Neural progenitor cell (in vitro differentiated cells): ENCODE data around the gene C4A. TPM values are rescaled to one million over a fixed set of nuclear protein-coding genes. Genes with fewer than 3 reads are reported as not detected.

Source experiments
- DNase-seq: peaks from one replicate; pipeline ENCODE4 v3.0.0-alpha.2; 2016; ENCODE audit warnings: low spot score
- H2AFZ ChIP-seq: fragments of 200-600 bp; sonication (generic); replicated peaks from 2 replicates; pipeline ENCODE4 v1.6.1; 2016; ENCODE audit warnings: antibody characterized with exemption
- H3F3A ChIP-seq: fragments of 200-600 bp; sonication (generic); 2 replicates; pipeline ENCODE4 v1.6.1; 2016; ENCODE audit warnings: antibody characterized with exemption, low read depth
- H3K27ac ChIP-seq: fragments of 200-600 bp; sonication (generic); 2 replicates; pipeline ENCODE4 v1.5.1; 2016; ENCODE audit warnings: mild to moderate bottlenecking
- H3K27me3 ChIP-seq: fragments of 200-600 bp; sonication (generic); 2 replicates; pipeline ENCODE4 v1.6.1; 2016; ENCODE audit warnings: mild to moderate bottlenecking, moderate library complexity
- H3K36me3 ChIP-seq: fragments of 200-600 bp; sonication (generic); 2 replicates; pipeline ENCODE4 v1.5.1; 2016
- H3K4me1 ChIP-seq: fragments of 200-600 bp; sonication (generic); 2 replicates; pipeline ENCODE4 v1.6.1; 2016; ENCODE audit warnings: mixed run types
- H3K4me2 ChIP-seq: fragments of 200-600 bp; sonication (generic); 2 replicates; pipeline ENCODE4 v1.6.1; 2016
- H3K4me3 ChIP-seq: fragments of 200-600 bp; sonication (generic); 2 replicates; pipeline ENCODE4 v1.5.1; 2016
- H3K79me2 ChIP-seq: fragments of 200-600 bp; sonication (generic); 2 replicates; pipeline ENCODE4 v1.6.1; 2016; ENCODE audit warnings: low read depth
- H3K9ac ChIP-seq: fragments of 200-600 bp; sonication (generic); 2 replicates; pipeline ENCODE4 v1.6.1; 2016
- H3K9me3 ChIP-seq: fragments of 200-600 bp; sonication (generic); 2 replicates; pipeline ENCODE4 v1.5.1; 2016; ENCODE audit warnings: low read depth
- H4K20me1 ChIP-seq: fragments of 200-600 bp; sonication (generic); 2 replicates; pipeline ENCODE4 v1.6.1; 2016; ENCODE audit warnings: low read depth
- H3K27ac Mint-ChIP-seq: 3 replicates; pipeline ENCODE4 v1.8.0; 2021; ENCODE audit warnings: mixed read lengths
- H3K27me3 Mint-ChIP-seq: 2 replicates; pipeline ENCODE4 v1.8.0; 2022; ENCODE audit warnings: low read depth, mild to moderate bottlenecking, inconsistent platforms, moderate library complexity, mixed read lengths; ENCODE audit not compliant: insufficient read depth
- H3K36me3 Mint-ChIP-seq: 3 replicates; pipeline ENCODE4 v1.8.0; 2021; ENCODE audit warnings: mixed read lengths
- H3K4me1 Mint-ChIP-seq: 3 replicates; pipeline ENCODE4 v1.8.0; 2021; ENCODE audit warnings: mixed read lengths
- H3K4me3 Mint-ChIP-seq: 3 replicates; pipeline ENCODE4 v1.8.0; 2021; ENCODE audit warnings: mild to moderate bottlenecking, moderate library complexity, mixed read lengths
- H3K9me3 Mint-ChIP-seq: 3 replicates; pipeline ENCODE4 v1.8.0; 2020; ENCODE audit warnings: mixed read lengths
- EZH2 ChIP-seq: fragments of 200-600 bp; sonication (generic); IDR thresholded peaks from 2 replicates; pipeline ENCODE4 v1.6.1; 2017; ENCODE audit warnings: antibody characterized with exemption, mild to moderate bottlenecking, moderate library complexity
- EZH2phosphoT487 ChIP-seq: fragments of 200-600 bp; sonication (generic); IDR thresholded peaks from 2 replicates; pipeline ENCODE4 v1.6.1; 2017; ENCODE audit warnings: antibody characterized with exemption
- total RNA-seq: library from RNA; depleted of rRNA; stranded (reverse); fragments of >200 nt; gene quantifications from 2 replicates; pipeline ENCODE4 v1.2.3, GENCODE V29; 2015; ENCODE audit warnings: low replicate concordance
- TF ChIP-seq, protein P1 (sequence below): fragments of 200-600 bp; sonication (generic); IDR thresholded peaks from 2 replicates; pipeline ENCODE4 v1.5.1; 2017; ENCODE audit warnings: antibody characterized with exemption, mild to moderate bottlenecking

The C4A gene
- total RNA-seq, 1 donor from 2014 or later: 4.3 TPM

GRCh38 chr6:31970604-31971271, 11.1 kb upstream of the C4A start:
- Mint-ChIP-seq H3K4me1 (peaks cover 23% of the 10 kb centered on the region), H3K36me3 (peaks cover 35% of the 10 kb centered on the region), H3K27me3 (peaks cover 10% of the 10 kb centered on the region), H3K9me3 (peaks cover 4% of the 10 kb centered on the region), H3K4me3 (peak overlapping the region; percentile 88), H3K27ac (no peak overlapping the region)
- Histone ChIP-seq H2AFZ (no peak overlapping the region), H3K27ac (no peak overlapping the region), H3K4me1 (peaks cover 7% of the 10 kb centered on the region), H4K20me1 (no peaks in the 10 kb centered on the region), H3K9me3 (no peaks in the 10 kb centered on the region), H3K27me3 (no peaks in the 10 kb centered on the region), H3K4me3 (peak overlapping the region; percentile 68), H3K36me3 (no peaks in the 10 kb centered on the region), H3K9ac (peak overlapping the region; percentile 57), H3K4me2 (peak overlapping the region; percentile 82), H3F3A (peaks cover 24% of the 10 kb centered on the region), H3K79me2 (peaks cover 31% of the 10 kb centered on the region)
- no peak for DNase-seq
- TF ChIP-seq EZH2 (no peak), EZH2phosphoT487 (no peak)
- TF ChIP-seq, protein P1, sequence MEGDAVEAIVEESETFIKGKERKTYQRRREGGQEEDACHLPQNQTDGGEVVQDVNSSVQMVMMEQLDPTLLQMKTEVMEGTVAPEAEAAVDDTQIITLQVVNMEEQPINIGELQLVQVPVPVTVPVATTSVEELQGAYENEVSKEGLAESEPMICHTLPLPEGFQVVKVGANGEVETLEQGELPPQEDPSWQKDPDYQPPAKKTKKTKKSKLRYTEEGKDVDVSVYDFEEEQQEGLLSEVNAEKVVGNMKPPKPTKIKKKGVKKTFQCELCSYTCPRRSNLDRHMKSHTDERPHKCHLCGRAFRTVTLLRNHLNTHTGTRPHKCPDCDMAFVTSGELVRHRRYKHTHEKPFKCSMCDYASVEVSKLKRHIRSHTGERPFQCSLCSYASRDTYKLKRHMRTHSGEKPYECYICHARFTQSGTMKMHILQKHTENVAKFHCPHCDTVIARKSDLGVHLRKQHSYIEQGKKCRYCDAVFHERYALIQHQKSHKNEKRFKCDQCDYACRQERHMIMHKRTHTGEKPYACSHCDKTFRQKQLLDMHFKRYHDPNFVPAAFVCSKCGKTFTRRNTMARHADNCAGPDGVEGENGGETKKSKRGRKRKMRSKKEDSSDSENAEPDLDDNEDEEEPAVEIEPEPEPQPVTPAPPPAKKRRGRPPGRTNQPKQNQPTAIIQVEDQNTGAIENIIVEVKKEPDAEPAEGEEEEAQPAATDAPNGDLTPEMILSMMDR: no peak

- H3K27ac Mint-ChIP-seq: peak overlapping the region; percentile 96
These were observed 10.4 kb upstream of the C4A start for GRCh38 chr6:31971279-31971992.

GRCh38 chr6:31971993-31972708, 9.7 kb upstream of the C4A start, which contains the start of gene DXO:
Gene DXO (minus strand): TSS chr6:31972138. CDS start chr6:31971675, 463 bp downstream.
- H3K27ac ChIP-seq: peak within 1 kb of the TSS; percentile 96
- Mint-ChIP-seq H3K9me3 (peaks cover 7% of the 10 kb centered on the region), H3K4me1 (peaks cover 23% of the 10 kb centered on the region), H3K27ac (peak within 1 kb of the TSS; percentile 98), H3K4me3 (peak within 1 kb of the TSS; percentile 88), H3K27me3 (peaks cover 10% of the 10 kb centered on the region), H3K36me3 (peaks cover 35% of the 10 kb centered on the region)
- H3K4me1 ChIP-seq: peaks cover 7% of the 10 kb centered on the region
- peaks cover 24% of the 10 kb centered on the region for H3F3A ChIP-seq
- TF ChIP-seq, protein P1: no peak
- TF ChIP-seq EZH2phosphoT487: no peak
- peak; percentile 98 for DNase-seq
- peak within 1 kb of the TSS; percentile 57 for H3K9ac ChIP-seq
- no peaks in the 10 kb centered on the region for H4K20me1 ChIP-seq
- H2AFZ ChIP-seq: peak within 1 kb of the TSS; percentile 96
- H3K9me3 ChIP-seq: no peaks in the 10 kb centered on the region
- no peaks in the 10 kb centered on the region for H3K36me3 ChIP-seq
- peak within 1 kb of the TSS; percentile 68 for H3K4me3 ChIP-seq
- H3K4me2 ChIP-seq: peak within 1 kb of the TSS; percentile 82
- H3K79me2 ChIP-seq: peaks cover 31% of the 10 kb centered on the region
- H3K27me3 ChIP-seq: no peaks in the 10 kb centered on the region

More at GRCh38 chr6:31971279-31971992, 10.4 kb upstream of the C4A start:
- Histone ChIP-seq H3K27me3 (no peaks in the 10 kb centered on the region), H3K4me2 (peak overlapping the region; percentile 82), H2AFZ (peak overlapping the region; percentile 96), H3K36me3 (no peaks in the 10 kb centered on the region), H3K9ac (peak overlapping the region; percentile 57), H4K20me1 (no peaks in the 10 kb centered on the region), H3K9me3 (no peaks in the 10 kb centered on the region), H3F3A (peaks cover 24% of the 10 kb centered on the region), H3K79me2 (peaks cover 31% of the 10 kb centered on the region), H3K27ac (peak overlapping the region; percentile 96), H3K4me3 (peak overlapping the region; percentile 68), H3K4me1 (peaks cover 7% of the 10 kb centered on the region)
- H3K36me3 Mint-ChIP-seq: peaks cover 35% of the 10 kb centered on the region
- peaks cover 4% of the 10 kb centered on the region for H3K9me3 Mint-ChIP-seq
- peaks cover 10% of the 10 kb centered on the region for H3K27me3 Mint-ChIP-seq
- H3K4me3 Mint-ChIP-seq: peak overlapping the region; percentile 88
- TF ChIP-seq EZH2phosphoT487: no peak
- TF ChIP-seq EZH2: no peak
- DNase-seq: peak; percentile 4
- peaks cover 23% of the 10 kb centered on the region for H3K4me1 Mint-ChIP-seq
